ENCODE results near the gene BTAF1. TPM values are rescaled to one million over a fixed set of nuclear protein-coding genes. Genes with fewer than 3 reads are reported as not detected.

Gene BTAF1
- total RNA-seq, 1 donor from 2014 or later, result 35.5 TPM

DNA sequence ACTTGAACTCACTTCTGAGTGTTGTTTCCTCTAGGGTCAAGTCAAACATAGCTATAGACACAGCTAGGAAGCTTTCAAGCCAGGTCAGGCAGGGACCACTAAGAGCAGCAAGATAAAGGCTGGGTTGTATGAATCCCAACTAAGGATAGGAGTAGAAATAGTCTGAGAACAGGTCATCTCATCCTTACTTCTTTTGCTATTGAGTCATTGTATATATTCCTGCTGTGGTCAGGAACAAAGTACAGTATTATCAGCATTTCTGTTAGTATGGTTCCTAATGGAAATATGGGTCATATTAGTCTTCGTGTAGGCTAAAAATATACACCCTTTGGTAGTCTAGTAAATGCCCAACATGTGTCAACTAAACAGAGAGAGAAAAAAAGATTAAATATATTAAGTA lies 145.3 kb downstream of the BTAF1 start:
- Histone ChIP-seq H3K27me3 (ENCODE audit: control insufficient read depth in 3 of 3, insufficient read depth in 3 of 3, low read length in 3 of 3) (no peaks in the 10 kb centered on the region), H3K4me3 (ENCODE audit: low read length in 3 of 3) (no peak overlapping the region), H3K36me3 (ENCODE audit: control insufficient read depth in 3 of 3, insufficient read depth in 3 of 3, low read length in 3 of 3) (no peaks in the 10 kb centered on the region), H3K27ac (ENCODE audit: low read depth, low read length) (no peak overlapping the region), H3K9me3 (ENCODE audit: control insufficient read depth in 3 of 3, low read length in 3 of 3) (no peaks in the 10 kb centered on the region), H3K4me1 (ENCODE audit: control insufficient read depth in 3 of 3, insufficient read depth in 3 of 3, low read length in 3 of 3) (no peaks in the 10 kb centered on the region), H3K9ac (ENCODE audit: low read depth in 1 of 3, low read length in 3 of 3) (no peak overlapping the region)

DNA sequence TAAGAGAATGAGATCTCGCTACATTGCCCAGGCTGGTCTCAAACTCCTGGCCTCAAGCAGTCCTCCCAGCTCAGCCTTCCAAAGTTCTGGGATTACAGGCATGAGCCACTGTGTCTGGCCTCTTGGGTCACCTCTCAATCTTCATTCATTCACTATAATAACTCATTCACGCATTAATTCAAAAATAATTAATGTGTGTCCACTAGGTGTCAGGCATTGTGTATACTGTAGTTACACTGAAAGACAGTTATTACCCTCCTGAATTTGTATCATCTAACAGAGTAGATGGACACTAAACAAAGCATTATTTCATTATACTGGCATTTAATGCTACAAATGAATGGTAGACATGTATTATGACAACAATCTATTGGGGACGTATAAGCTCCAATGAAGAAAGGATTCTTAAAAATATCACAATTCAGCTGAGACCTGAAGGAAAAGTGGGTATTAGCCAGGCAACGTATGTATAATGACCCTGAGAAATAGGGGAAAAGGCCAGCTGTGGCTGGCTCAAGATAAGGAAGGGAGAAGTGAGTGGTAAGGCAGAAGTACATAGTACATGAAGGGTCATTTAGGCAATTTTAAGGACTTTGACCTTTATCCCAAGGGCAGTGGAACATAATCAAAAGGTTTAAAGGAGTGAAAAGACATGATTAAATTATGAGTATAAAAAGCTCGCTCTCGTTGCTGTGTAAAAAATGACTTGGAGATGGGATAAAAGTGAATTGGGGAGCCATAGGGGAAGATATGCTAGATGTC lies 150.7 kb downstream of the BTAF1 start:
- no peak overlapping the region for H3K9ac ChIP-seq (ENCODE audit: low read depth in 1 of 3, low read length in 3 of 3)
- no peaks in the 10 kb centered on the region for H3K4me1 ChIP-seq (ENCODE audit: control insufficient read depth in 3 of 3, insufficient read depth in 3 of 3, low read length in 3 of 3)
- no peak overlapping the region for H3K4me3 ChIP-seq (ENCODE audit: low read length in 3 of 3)
- H3K27me3 ChIP-seq (ENCODE audit: control insufficient read depth in 3 of 3, insufficient read depth in 3 of 3, low read length in 3 of 3), result no peaks in the 10 kb centered on the region
- no peaks in the 10 kb centered on the region for H3K9me3 ChIP-seq (ENCODE audit: control insufficient read depth in 3 of 3, low read length in 3 of 3)
- H3K36me3 ChIP-seq (ENCODE audit: control insufficient read depth in 3 of 3, insufficient read depth in 3 of 3, low read length in 3 of 3), result peaks cover 3 to 17% (median 11%) of the 10 kb centered on the region in 3 donors
- H3K27ac ChIP-seq (ENCODE audit: low read depth, low read length), result no peak overlapping the region

DNA sequence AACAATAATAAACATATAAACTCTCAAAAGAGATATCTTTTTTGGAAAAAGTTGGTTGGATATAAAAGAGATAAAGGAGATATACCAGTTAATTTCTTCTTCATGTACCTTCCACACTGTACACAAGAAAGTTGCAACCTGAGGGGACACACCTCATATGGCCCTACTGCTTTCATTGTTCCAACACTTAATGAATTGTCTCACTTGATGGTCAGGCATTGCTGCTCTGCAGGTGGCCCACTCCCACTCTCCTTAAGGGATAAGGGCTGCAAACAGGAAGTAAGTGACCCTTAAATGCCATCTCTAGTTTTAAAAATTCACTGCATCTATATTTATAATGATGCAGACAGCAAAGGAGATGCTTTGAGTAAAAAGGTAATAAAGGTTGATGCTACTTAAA lies 152.3 kb downstream of the BTAF1 start:
- Histone ChIP-seq H3K36me3 (ENCODE audit: control insufficient read depth in 3 of 3, insufficient read depth in 3 of 3, low read length in 3 of 3) (peaks cover 5 to 24% (median 19%) of the 10 kb centered on the region in 3 donors), H3K4me1 (ENCODE audit: control insufficient read depth in 3 of 3, insufficient read depth in 3 of 3, low read length in 3 of 3) (no peaks in the 10 kb centered on the region), H3K9me3 (ENCODE audit: control insufficient read depth in 3 of 3, low read length in 3 of 3) (no peaks in the 10 kb centered on the region), H3K4me3 (ENCODE audit: low read length in 3 of 3) (no peak overlapping the region), H3K27ac (ENCODE audit: low read depth, low read length) (no peak overlapping the region), H3K27me3 (ENCODE audit: control insufficient read depth in 3 of 3, insufficient read depth in 3 of 3, low read length in 3 of 3) (no peaks in the 10 kb centered on the region), H3K9ac (ENCODE audit: low read depth in 1 of 3, low read length in 3 of 3) (no peak overlapping the region)

DNA sequence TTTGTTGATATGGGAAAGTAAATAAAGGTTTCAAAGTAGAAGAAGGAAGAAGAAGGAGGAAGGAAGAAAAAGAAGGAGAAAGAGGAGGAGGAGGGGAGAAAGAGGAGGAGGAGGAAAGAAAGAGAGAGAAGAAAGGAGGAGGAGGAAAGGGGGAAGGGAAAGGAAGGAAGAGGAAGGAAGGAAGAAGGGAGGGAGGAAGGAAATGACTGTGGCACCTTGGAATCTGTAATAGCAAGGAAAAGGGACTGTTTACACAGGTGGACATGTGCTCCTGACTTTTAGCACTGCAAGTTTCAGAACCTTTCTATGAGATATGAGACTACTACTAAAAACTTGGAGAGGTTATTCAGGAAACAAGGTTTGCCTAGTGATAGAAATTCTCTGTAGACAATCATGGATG lies 153.2 kb downstream of the BTAF1 start:
- Histone ChIP-seq H3K27me3 (ENCODE audit: control insufficient read depth in 3 of 3, insufficient read depth in 3 of 3, low read length in 3 of 3) (no peaks in the 10 kb centered on the region), H3K9me3 (ENCODE audit: control insufficient read depth in 3 of 3, low read length in 3 of 3) (no peaks in the 10 kb centered on the region), H3K36me3 (ENCODE audit: control insufficient read depth in 3 of 3, insufficient read depth in 3 of 3, low read length in 3 of 3) (peaks cover 9 to 30% (median 25%) of the 10 kb centered on the region in 3 donors), H3K27ac (ENCODE audit: low read depth, low read length) (no peak overlapping the region), H3K4me1 (ENCODE audit: control insufficient read depth in 3 of 3, insufficient read depth in 3 of 3, low read length in 3 of 3) (no peaks in the 10 kb centered on the region), H3K9ac (ENCODE audit: low read depth in 1 of 3, low read length in 3 of 3) (no peak overlapping the region), H3K4me3 (ENCODE audit: low read length in 3 of 3) (no peak overlapping the region)

DNA sequence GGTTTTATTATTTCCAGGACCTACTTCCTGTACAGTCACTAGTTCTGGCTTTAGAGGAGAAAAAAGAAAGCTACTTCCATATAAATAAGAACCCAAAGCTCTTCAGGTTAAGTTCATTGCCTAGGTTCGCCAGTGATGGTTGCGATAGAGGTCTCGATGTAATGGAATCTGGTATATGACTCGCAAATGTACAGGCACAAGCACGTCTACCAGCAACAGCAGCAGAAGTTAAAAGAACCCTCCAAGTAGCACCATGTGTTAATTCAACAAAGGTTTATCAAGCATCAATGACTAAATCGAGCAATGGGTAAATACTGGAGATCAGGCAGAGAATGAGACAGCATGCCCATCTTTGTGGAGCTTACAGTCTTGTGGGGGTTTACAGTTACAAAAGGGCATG lies 155.4 kb downstream of the BTAF1 start:
- H3K4me1 ChIP-seq (ENCODE audit: control insufficient read depth in 3 of 3, insufficient read depth in 3 of 3, low read length in 3 of 3), result peaks cover 10 to 14% (median 13%) of the 10 kb centered on the region in 3 donors
- H3K9me3 ChIP-seq (ENCODE audit: control insufficient read depth in 3 of 3, low read length in 3 of 3), result no peaks in the 10 kb centered on the region
- no peak overlapping the region for H3K4me3 ChIP-seq (ENCODE audit: low read length in 3 of 3)
- H3K9ac ChIP-seq (ENCODE audit: low read depth in 1 of 3, low read length in 3 of 3), result no peak overlapping the region
- no peak overlapping the region for H3K27ac ChIP-seq (ENCODE audit: low read depth, low read length)
- peaks cover 9 to 30% (median 25%) of the 10 kb centered on the region in 3 donors for H3K36me3 ChIP-seq (ENCODE audit: control insufficient read depth in 3 of 3, insufficient read depth in 3 of 3, low read length in 3 of 3)
- no peaks in the 10 kb centered on the region for H3K27me3 ChIP-seq (ENCODE audit: control insufficient read depth in 3 of 3, insufficient read depth in 3 of 3, low read length in 3 of 3)

Small RNA genes within 50 kb of the gene (small RNA-seq; reads per million reads assigned to genes)
- gene AL359198.2 (not detected), gene RF00402 (not detected)

Other genes starting within 250 kb of the BTAF1 start
- gene TNKS2, start 125.3 kb upstream of the BTAF1 start, total RNA-seq, result 41.2 TPM
- 1.6 TPM for gene FGFBP3, start 14.3 kb upstream of the BTAF1 start, total RNA-seq